GM12878 (cell line): ENCODE data around the gene PRRT4. TPM values are rescaled to one million over a fixed set of nuclear protein-coding genes. Genes with fewer than 3 reads are reported as not detected.

ENCODE experiments used
- ATAC-seq: fragments of 200-7000 bp; cut with Tn5 transposase; 3 replicates; pipeline ENCODE4 v1.9.1; 2020; ENCODE audit warnings: mild to moderate bottlenecking, moderate library complexity
- BruUV-seq: library from RNA; stranded (reverse); fragments of 400-500 nt; replicated peaks from 2 replicates; lab custom pipeline; 2021; lab: Mats Ljungman, UMichigan
- CTCF ChIA-PET: fragments of 300-600 bp; sonication (Branson Sonifier 250); formaldehyde crosslinking; extraction: SDS; loops from one replicate; lab custom pipeline; 2021; ENCODE audit warnings: inconsistent platforms; lab: Yijun Ruan, JAX
- POLR2A ChIA-PET: fragments of 350-600 bp; formaldehyde crosslinking; extraction: SDS; loops from one replicate; lab custom pipeline; 2021; ENCODE audit warnings: inconsistent platforms; lab: Charles Lee
- RAD21 ChIA-PET: fragments of 300-600 bp; sonication (Branson Sonifier 250); formaldehyde crosslinking; loops from one replicate; lab custom pipeline; 2023; ENCODE audit warnings: antibody characterized with exemption; ENCODE audit not compliant: unreplicated experiment; lab: Charles Lee
- SMC1A ChIA-PET: fragments of 300-600 bp; sonication (Branson Sonifier 250); formaldehyde crosslinking; loops from one replicate; lab custom pipeline; 2023; ENCODE audit not compliant: unreplicated experiment, uncharacterized antibody; lab: Charles Lee
- DNase-seq: peaks from one replicate; pipeline ENCODE4 v3.0.0-alpha.2; 2011; ENCODE audit warnings: low read depth, low spot score
- FAIRE-seq: peaks from 3 replicates; lab custom pipeline; 2011; peaks lifted over from hg19 to GRCh38; lab: Jason Lieb, UNC
- H2AFZ ChIP-seq: 2 replicates; pipeline ENCODE4 v1.6.0; 2011; ENCODE audit warnings: low read depth, low read length, control low read depth; ENCODE audit not compliant: control insufficient read depth
- H3K27ac ChIP-seq: 2 replicates; pipeline ENCODE4 v1.5.1; 2011; ENCODE audit warnings: control low read depth; ENCODE audit not compliant: control insufficient read depth, insufficient read depth
- H3K27me3 ChIP-seq, 2 experiments: replicated peaks in 1 of 2; 2 replicates each; pipeline versions ENCODE4 v1.6.0 to v1.6.1; 2011; ENCODE audit warnings: low read length in 1 of 2; ENCODE audit not compliant: control insufficient read depth in 2 of 2, insufficient read depth in 2 of 2
- H3K36me3 ChIP-seq, 2 experiments: 2 replicates each; pipeline ENCODE4 v1.5.1; 2011; ENCODE audit warnings: low read length in 1 of 2; ENCODE audit not compliant: control insufficient read depth in 2 of 2, insufficient read depth in 2 of 2
- H3K4me1 ChIP-seq: 2 replicates; pipeline ENCODE4 v1.6.1; 2011; ENCODE audit warnings: mild to moderate bottlenecking, low read length, moderate library complexity, mixed read lengths; ENCODE audit not compliant: control insufficient read depth, insufficient read depth
- H3K4me2 ChIP-seq: 2 replicates; pipeline ENCODE4 v1.6.0; 2011; ENCODE audit warnings: control low read depth; ENCODE audit not compliant: control insufficient read depth, insufficient read depth
- H3K4me3 ChIP-seq: fragments of 200-600 bp; sonication (generic); 2 replicates; pipeline ENCODE4 v1.5.1; 2016
- H3K79me2 ChIP-seq: 2 replicates; pipeline ENCODE4 v1.6.0; 2011; ENCODE audit warnings: low read length; ENCODE audit not compliant: control insufficient read depth, insufficient read depth
- H3K9ac ChIP-seq: 2 replicates; pipeline ENCODE4 v1.8.0; 2011; ENCODE audit warnings: low read length, control low read depth, mixed read lengths; ENCODE audit not compliant: control insufficient read depth, insufficient read depth
- H3K9me3 ChIP-seq: replicated peaks from 3 replicates; pipeline ENCODE4 v1.5.1; 2011; ENCODE audit warnings: mild to moderate bottlenecking, low read length; ENCODE audit not compliant: control insufficient read depth, insufficient read depth
- H4K20me1 ChIP-seq: 2 replicates; pipeline ENCODE4 v1.6.0; 2011; ENCODE audit not compliant: control insufficient read depth, insufficient read depth
- ATF3 ChIP-seq: IDR thresholded peaks from 2 replicates; pipeline ENCODE4 v1.6.1; 2011; ENCODE audit warnings: low read depth, mild to moderate bottlenecking, low read length, moderate library complexity, borderline replicate concordance; ENCODE audit errors: extremely low read depth
- MTA3 ChIP-seq: IDR thresholded peaks from 2 replicates; pipeline ENCODE4 v1.6.1; 2012; ENCODE audit warnings: low read length, inconsistent platforms, borderline replicate concordance
- MYB ChIP-seq: fragments of 150-350 bp; IDR thresholded peaks from 2 replicates; pipeline ENCODE4 v1.6.1; 2014; ENCODE audit warnings: mild to moderate bottlenecking, low read depth, low read length, borderline replicate concordance
- PAX5 ChIP-seq: IDR thresholded peaks from 2 replicates; pipeline ENCODE4 v1.6.1; 2011; ENCODE audit warnings: low read depth, low read length, borderline replicate concordance
- PRDM15 ChIP-seq: fragments of 450-650 bp; formaldehyde crosslinking; IDR thresholded peaks from 2 replicates; pipeline ENCODE4 v1.4.0; 2020; ENCODE audit warnings: mild to moderate bottlenecking, moderate library complexity
- REST ChIP-seq: IDR thresholded peaks from 2 replicates; pipeline ENCODE4 v1.6.1; 2012; ENCODE audit warnings: mild to moderate bottlenecking, low read depth, low read length
- WGBS: methylation state at CpG from one replicate; pipeline ENCODE4 v1.1.6; 2016; ENCODE audit warnings: low lambda C conversion rate; ENCODE audit not compliant: insufficient replicate concordance, insufficient coverage; ENCODE audit errors: missing lambda C conversion rate; 5-methylcytosine and 5-hydroxymethylcytosine counted together
- in situ Hi-C: fragments of 300-500 bp; cut with MboI; formaldehyde crosslinking; loops from 9 replicates; pipeline ENCODE4 v1.14.3; 2018; ENCODE audit warnings: mixed read lengths
- intact Hi-C: fragments of 100-400 bp; cut with micrococcal nuclease; formaldehyde crosslinking; loops from one replicate; pipeline ENCODE4 v1.14.2; 2022; ENCODE audit not compliant: unreplicated experiment
- polyA plus RNA-seq, 11 experiments: library from polyadenylated mRNA; depleted of rRNA in 4 of 11; unstranded in 6 of 11; stranded (reverse) in 5 of 11; fragments of >200 nt; fragmentation: Nextera tagmentation in 4 of 11; fragmentation: Illumina TruSeq in 1 of 11; extraction: Ambion mirVana in 4 of 11; extraction: Trizol in 1 of 11; gene quantifications; 1 replicate in 1 of 11; 2 replicates in 10 of 11; pipeline versions ENCODE4 v1.2.1 to v1.2.3, GENCODE V29; 2011 to 2016; ENCODE audit warnings: inconsistent platforms in 2 of 11, missing spikeins in 2 of 11, low read depth in 1 of 11
- total RNA-seq, 4 experiments: library from RNA; depleted of rRNA in 3 of 4; stranded (reverse); fragments of >200 nt in 3 of 4; fragmentation: Illumina TruSeq in 1 of 4; extraction: Trizol in 1 of 4; gene quantifications; 2 replicates each; pipeline versions ENCODE4 v1.2.1 to v1.2.3, GENCODE V29; 2013 to 2021
- TF ChIP-seq, protein P1 (sequence below): fragments of 150-350 bp; IDR thresholded peaks from 2 replicates; pipeline ENCODE4 v1.6.1; 2014; ENCODE audit warnings: mild to moderate bottlenecking, low read depth, low read length
- TF ChIP-seq, protein P2 (sequence below): fragments of 450-650 bp; formaldehyde crosslinking; IDR thresholded peaks from 2 replicates; pipeline ENCODE4 v1.4.0; 2022; ENCODE audit warnings: mild to moderate bottlenecking, moderate library complexity
- TF ChIP-seq, protein P3 (sequence below): IDR thresholded peaks from 2 replicates; pipeline ENCODE4 v1.6.1; 2012; ENCODE audit warnings: low read depth, low read length, improper control_type of control experiment

Gene PRRT4
- total and polyA plus RNA-seq, 10 of the 15 experiments (the other 5 are each of a cell fraction or from before 2014, with no cell fraction given): not detected

DNA sequence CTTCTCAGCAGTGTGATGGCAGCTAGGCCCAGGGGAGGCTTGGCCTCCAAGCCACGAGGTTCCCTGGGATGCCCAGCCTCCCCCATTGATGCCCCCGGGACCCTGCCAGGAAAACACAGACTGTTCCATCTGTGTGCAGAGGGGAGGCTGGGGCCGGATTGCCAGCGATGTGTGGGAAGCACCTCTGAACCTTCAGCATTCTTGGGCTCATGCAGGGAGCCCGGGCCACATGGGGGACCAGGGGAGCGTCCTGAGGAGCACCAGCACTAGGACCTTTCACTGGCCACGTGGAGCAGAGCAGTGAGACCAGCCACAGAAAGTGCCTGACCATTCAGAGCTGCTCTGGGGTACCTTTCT lies 45.7 kb upstream of the PRRT4 start:
- ChIA-PET POLR2A (no interaction called here), CTCF (interaction anchor here (1.2 to 23.9 kb wide), 2 partner anchors 21 to 26 kb away, joined by 3 to 458 read pairs; no protein-coding TSS in a partner anchor), SMC1A (interaction anchor here (1.1 to 2.4 kb wide), 3 partner anchors 9 to 28 kb away, joined by 3 to 12 read pairs (median 3); no protein-coding TSS in a partner anchor), RAD21 (interaction anchor here (1.0 to 4.9 kb wide), 4 partner anchors 8 to 477 kb away, joined by 3 to 23 read pairs (median 3); no protein-coding TSS in a partner anchor)
- no peak overlapping the region for H3K27ac ChIP-seq
- no peaks in the 10 kb centered on the region for H3K9me3 ChIP-seq
- H3K4me3 ChIP-seq: no peak overlapping the region
- peaks cover 12% of the 10 kb centered on the region for H3K79me2 ChIP-seq
- H3K36me3 ChIP-seq: no peaks in the 10 kb centered on the region
- H3K4me1 ChIP-seq: peaks cover 14% of the 10 kb centered on the region
- intact Hi-C loops (no loop called here), in situ Hi-C loops (no loop called here)
- BruUV-seq: no TSS peak
- no peaks in the 10 kb centered on the region for H4K20me1 ChIP-seq
- no peak overlapping the region for H2AFZ ChIP-seq
- H3K9ac ChIP-seq: no peak overlapping the region
- no peak for ATAC-seq
- H3K4me2 ChIP-seq: no peak overlapping the region
- TF ChIP-seq, protein P1, sequence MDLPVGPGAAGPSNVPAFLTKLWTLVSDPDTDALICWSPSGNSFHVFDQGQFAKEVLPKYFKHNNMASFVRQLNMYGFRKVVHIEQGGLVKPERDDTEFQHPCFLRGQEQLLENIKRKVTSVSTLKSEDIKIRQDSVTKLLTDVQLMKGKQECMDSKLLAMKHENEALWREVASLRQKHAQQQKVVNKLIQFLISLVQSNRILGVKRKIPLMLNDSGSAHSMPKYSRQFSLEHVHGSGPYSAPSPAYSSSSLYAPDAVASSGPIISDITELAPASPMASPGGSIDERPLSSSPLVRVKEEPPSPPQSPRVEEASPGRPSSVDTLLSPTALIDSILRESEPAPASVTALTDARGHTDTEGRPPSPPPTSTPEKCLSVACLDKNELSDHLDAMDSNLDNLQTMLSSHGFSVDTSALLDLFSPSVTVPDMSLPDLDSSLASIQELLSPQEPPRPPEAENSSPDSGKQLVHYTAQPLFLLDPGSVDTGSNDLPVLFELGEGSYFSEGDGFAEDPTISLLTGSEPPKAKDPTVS: no peak
- TF ChIP-seq, protein P2, sequence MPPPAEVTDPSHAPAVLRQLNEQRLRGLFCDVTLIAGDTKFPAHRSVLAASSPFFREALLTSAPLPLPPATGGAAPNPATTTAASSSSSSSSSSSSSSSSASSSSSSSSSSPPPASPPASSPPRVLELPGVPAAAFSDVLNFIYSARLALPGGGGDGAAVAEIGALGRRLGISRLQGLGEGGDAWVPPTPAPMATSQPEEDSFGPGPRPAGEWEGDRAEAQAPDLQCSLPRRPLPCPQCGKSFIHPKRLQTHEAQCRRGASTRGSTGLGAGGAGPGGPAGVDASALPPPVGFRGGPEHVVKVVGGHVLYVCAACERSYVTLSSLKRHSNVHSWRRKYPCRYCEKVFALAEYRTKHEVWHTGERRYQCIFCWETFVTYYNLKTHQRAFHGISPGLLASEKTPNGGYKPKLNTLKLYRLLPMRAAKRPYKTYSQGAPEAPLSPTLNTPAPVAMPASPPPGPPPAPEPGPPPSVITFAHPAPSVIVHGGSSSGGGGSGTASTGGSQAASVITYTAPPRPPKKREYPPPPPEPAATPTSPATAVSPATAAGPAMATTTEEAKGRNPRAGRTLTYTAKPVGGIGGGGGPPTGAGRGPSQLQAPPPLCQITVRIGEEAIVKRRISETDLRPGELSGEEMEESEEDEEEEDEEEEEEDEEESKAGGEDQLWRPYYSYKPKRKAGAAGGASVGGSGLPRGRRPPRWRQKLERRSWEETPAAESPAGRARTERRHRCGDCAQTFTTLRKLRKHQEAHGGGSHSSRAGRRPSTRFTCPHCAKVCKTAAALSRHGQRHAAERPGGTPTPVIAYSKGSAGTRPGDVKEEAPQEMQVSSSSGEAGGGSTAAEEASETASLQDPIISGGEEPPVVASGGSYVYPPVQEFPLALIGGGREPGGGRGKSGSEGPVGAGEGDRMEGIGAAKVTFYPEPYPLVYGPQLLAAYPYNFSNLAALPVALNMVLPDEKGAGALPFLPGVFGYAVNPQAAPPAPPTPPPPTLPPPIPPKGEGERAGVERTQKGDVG (CRISPR knock-in tag): no peak
- TF ChIP-seq REST (no peak), MTA3 (no peak), ATF3 (no peak), PRDM15 (no peak), PAX5 (no peak), MYB (no peak)
- TF ChIP-seq, protein P3, sequence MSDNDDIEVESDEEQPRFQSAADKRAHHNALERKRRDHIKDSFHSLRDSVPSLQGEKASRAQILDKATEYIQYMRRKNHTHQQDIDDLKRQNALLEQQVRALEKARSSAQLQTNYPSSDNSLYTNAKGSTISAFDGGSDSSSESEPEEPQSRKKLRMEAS: no peak
- DNase-seq: no peak
- FAIRE-seq: no peak
- 37% methylated on average over 7 of the region's 7 CpGs for WGBS
- H3K27me3 ChIP-seq: no peaks in the 10 kb centered on the region; a peak in 1 of 4 replicates
